GM23338 (cell line): ENCODE results near the gene C16orf86. TPM values are rescaled to one million over a fixed set of nuclear protein-coding genes. Genes with fewer than 3 reads are reported as not detected.

Source experiments
- ATAC-seq: fragments of 200-7000 bp; cut with Tn5 transposase; 3 replicates; pipeline ENCODE4 v1.9.1; 2020
- DNase-seq: peaks from one replicate; pipeline ENCODE4 v3.0.0-alpha.2; 2015; ENCODE audit warnings: low spot score
- H2AFZ ChIP-seq: fragments of 200-600 bp; sonication (generic); 2 replicates; pipeline ENCODE4 v1.8.0; 2016; ENCODE audit warnings: antibody characterized with exemption, mild to moderate bottlenecking, moderate library complexity
- H3F3A ChIP-seq: fragments of 200-600 bp; sonication (generic); replicated peaks from 2 replicates; pipeline ENCODE4 v1.8.0; 2017; ENCODE audit warnings: antibody characterized with exemption, mixed run types, low read depth
- H3K27ac ChIP-seq: fragments of 200-600 bp; sonication (generic); 2 replicates; pipeline ENCODE4 v1.6.1; 2016; ENCODE audit warnings: low read depth
- H3K27me3 ChIP-seq: fragments of 200-600 bp; sonication (generic); 2 replicates; pipeline ENCODE4 v1.8.0; 2016; ENCODE audit warnings: mild to moderate bottlenecking, mixed run types, moderate library complexity; ENCODE audit not compliant: insufficient read depth
- H3K36me3 ChIP-seq: fragments of 200-600 bp; sonication (generic); 2 replicates; pipeline ENCODE4 v1.8.0; 2016; ENCODE audit warnings: mild to moderate bottlenecking; ENCODE audit not compliant: insufficient read depth
- H3K4me1 ChIP-seq: fragments of 200-600 bp; sonication (generic); 2 replicates; pipeline ENCODE4 v1.8.0; 2016; ENCODE audit warnings: mild to moderate bottlenecking, moderate library complexity; ENCODE audit not compliant: insufficient read depth
- H3K4me2 ChIP-seq: fragments of 200-600 bp; sonication (generic); 2 replicates; pipeline ENCODE4 v1.7.1; 2017; ENCODE audit warnings: mixed run types
- H3K4me3 ChIP-seq: fragments of 200-600 bp; sonication (generic); 2 replicates; pipeline ENCODE4 v1.6.1; 2016; ENCODE audit warnings: mixed run types
- H3K79me2 ChIP-seq: fragments of 200-600 bp; sonication (generic); replicated peaks from 2 replicates; pipeline ENCODE4 v1.8.0; 2017; ENCODE audit warnings: mild to moderate bottlenecking; ENCODE audit not compliant: insufficient read depth
- H3K9me2 ChIP-seq: fragments of 200-600 bp; sonication (generic); 2 replicates; pipeline ENCODE4 v1.8.0; 2017; ENCODE audit not compliant: insufficient read depth
- H4K20me1 ChIP-seq: fragments of 200-600 bp; sonication (generic); replicated peaks from 2 replicates; pipeline ENCODE4 v1.8.0; 2017; ENCODE audit warnings: mild to moderate bottlenecking; ENCODE audit not compliant: insufficient read depth
- H3K27ac Mint-ChIP-seq: 2 replicates; pipeline ENCODE4 v1.8.0; 2020; ENCODE audit warnings: inconsistent platforms, mild to moderate bottlenecking, moderate library complexity, mixed read lengths
- H3K27me3 Mint-ChIP-seq: 3 replicates; pipeline ENCODE4 v1.8.0; 2022; ENCODE audit warnings: low read depth, mild to moderate bottlenecking, moderate library complexity, mixed read lengths, inconsistent platforms; ENCODE audit not compliant: insufficient read depth, poor library complexity
- H3K36me3 Mint-ChIP-seq: 3 replicates; pipeline ENCODE4 v1.8.0; 2021; ENCODE audit warnings: low read depth, mild to moderate bottlenecking, inconsistent platforms, moderate library complexity, mixed read lengths
- H3K4me1 Mint-ChIP-seq: 3 replicates; pipeline ENCODE4 v1.8.0; 2020; ENCODE audit warnings: mild to moderate bottlenecking, inconsistent platforms, mixed read lengths
- H3K4me3 Mint-ChIP-seq: 3 replicates; pipeline ENCODE4 v1.8.0; 2021; ENCODE audit warnings: moderate library complexity, mild to moderate bottlenecking, inconsistent platforms, mixed read lengths
- H3K9me3 Mint-ChIP-seq: 3 replicates; pipeline ENCODE4 v1.8.0; 2020; ENCODE audit warnings: moderate library complexity, mild to moderate bottlenecking, inconsistent platforms, mixed read lengths
- CREB1 ChIP-seq: fragments of 250-450 bp; sonication (Bioruptor Pico); IDR thresholded peaks from 2 replicates; pipeline ENCODE4 v1.5.0; 2020; ENCODE audit warnings: low read depth, mild to moderate bottlenecking, moderate library complexity
- EZH2 ChIP-seq: fragments of 200-600 bp; sonication (generic); IDR thresholded peaks from one replicate; pipeline ENCODE4 v1.8.0; 2017; ENCODE audit warnings: antibody characterized with exemption, mild to moderate bottlenecking, low read depth; ENCODE audit not compliant: unreplicated experiment
- EZH2phosphoT487 ChIP-seq: fragments of 200-600 bp; sonication (generic); IDR thresholded peaks from one replicate; pipeline ENCODE4 v1.8.1; 2018; ENCODE audit warnings: antibody characterized with exemption; ENCODE audit not compliant: unreplicated experiment
- NANOG ChIP-seq: IDR thresholded peaks from 2 replicates; pipeline ENCODE4 v1.6.1; 2016; ENCODE audit warnings: antibody characterized with exemption, borderline replicate concordance
- POLR2AphosphoS5 ChIP-seq: IDR thresholded peaks from 2 replicates; pipeline ENCODE4 v1.6.1; 2016; ENCODE audit warnings: antibody characterized with exemption, low read depth
- STAT1 ChIP-seq: IDR thresholded peaks from one replicate; pipeline ENCODE4 v1.6.1; 2016; ENCODE audit warnings: antibody characterized with exemption; ENCODE audit not compliant: unreplicated experiment
- ZNF114 ChIP-seq: fragments of 250-450 bp; sonication (Bioruptor Pico); IDR thresholded peaks from 2 replicates; pipeline ENCODE4 v1.5.0; 2020; ENCODE audit warnings: mild to moderate bottlenecking, moderate library complexity
- ZNF331 ChIP-seq: fragments of 250-450 bp; sonication (Bioruptor Pico); IDR thresholded peaks from 2 replicates; pipeline ENCODE4 v1.5.0; 2020; ENCODE audit warnings: low read depth, mild to moderate bottlenecking, moderate library complexity
- polyA plus RNA-seq: library from polyadenylated mRNA; unstranded; fragments of >200 nt; fragmentation: Nextera tagmentation; extraction: Ambion mirVana; gene quantifications from 2 replicates; pipeline ENCODE4 v1.2.1, GENCODE V29; 2016
- total RNA-seq: library from RNA; depleted of rRNA; stranded (reverse); fragments of >200 nt; shearing (Covaris generic); gene quantifications from 2 replicates; pipeline ENCODE4 v1.2.3, GENCODE V29; 2014
- TF ChIP-seq, protein P1 (sequence below): IDR thresholded peaks from 2 replicates; pipeline ENCODE4 v1.6.1; 2016; ENCODE audit warnings: antibody characterized with exemption
- TF ChIP-seq, protein P2 (sequence below), 2 experiments: fragments of 200-600 bp in 1 of 2; sonication (generic) in 1 of 2; conservative IDR thresholded peaks; 2 replicates each; pipeline versions ENCODE4 v1.5.1 to v1.6.1; 2016 to 2017; ENCODE audit warnings: antibody characterized with exemption in 2 of 2, low read depth in 2 of 2, mild to moderate bottlenecking in 2 of 2, moderate library complexity in 1 of 2

Gene C16orf86
- total and polyA plus RNA-seq, 2 experiments from 2014 or later = 0.87 to 1.1 TPM

GRCh38 chr16:67628216-67628615 is 38.4 kb upstream of the C16orf86 start:
- Histone ChIP-seq H3K4me3 (no peak overlapping the region), H3K9me2 (no peaks in the 10 kb centered on the region), H3K36me3 (peaks cover 45% of the 10 kb centered on the region), H4K20me1 (no peaks in the 10 kb centered on the region; the same call in 1 of the 2 replicates), H3K27me3 (no peaks in the 10 kb centered on the region), H3K4me2 (no peak overlapping the region), H3K4me1 (no peaks in the 10 kb centered on the region), H2AFZ (no peak overlapping the region), H3F3A (peaks cover 9% of the 10 kb centered on the region; the same call in 1 of the 2 replicates), H3K27ac (no peak overlapping the region), H3K79me2 (peaks cover 7% of the 10 kb centered on the region; the same call in 1 of the 2 replicates)
- Mint-ChIP-seq H3K36me3 (peaks cover 76% of the 10 kb centered on the region), H3K4me3 (no peak overlapping the region), H3K27ac (no peak overlapping the region), H3K27me3 (peaks cover 2% of the 10 kb centered on the region), H3K9me3 (no peaks in the 10 kb centered on the region), H3K4me1 (no peaks in the 10 kb centered on the region)
- no peak for ATAC-seq
- DNase-seq = no peak
- TF ChIP-seq EZH2phosphoT487 (no peak), POLR2AphosphoS5 (no peak), STAT1 (no peak), ZNF331 (CRISPR knock-in tag) (no peak), CREB1 (CRISPR knock-in tag) (no peak), NANOG (no peak), EZH2 (no peak)
- TF ChIP-seq, protein P1, sequence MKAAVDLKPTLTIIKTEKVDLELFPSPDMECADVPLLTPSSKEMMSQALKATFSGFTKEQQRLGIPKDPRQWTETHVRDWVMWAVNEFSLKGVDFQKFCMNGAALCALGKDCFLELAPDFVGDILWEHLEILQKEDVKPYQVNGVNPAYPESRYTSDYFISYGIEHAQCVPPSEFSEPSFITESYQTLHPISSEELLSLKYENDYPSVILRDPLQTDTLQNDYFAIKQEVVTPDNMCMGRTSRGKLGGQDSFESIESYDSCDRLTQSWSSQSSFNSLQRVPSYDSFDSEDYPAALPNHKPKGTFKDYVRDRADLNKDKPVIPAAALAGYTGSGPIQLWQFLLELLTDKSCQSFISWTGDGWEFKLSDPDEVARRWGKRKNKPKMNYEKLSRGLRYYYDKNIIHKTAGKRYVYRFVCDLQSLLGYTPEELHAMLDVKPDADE = no peak
- TF ChIP-seq, protein P2, sequence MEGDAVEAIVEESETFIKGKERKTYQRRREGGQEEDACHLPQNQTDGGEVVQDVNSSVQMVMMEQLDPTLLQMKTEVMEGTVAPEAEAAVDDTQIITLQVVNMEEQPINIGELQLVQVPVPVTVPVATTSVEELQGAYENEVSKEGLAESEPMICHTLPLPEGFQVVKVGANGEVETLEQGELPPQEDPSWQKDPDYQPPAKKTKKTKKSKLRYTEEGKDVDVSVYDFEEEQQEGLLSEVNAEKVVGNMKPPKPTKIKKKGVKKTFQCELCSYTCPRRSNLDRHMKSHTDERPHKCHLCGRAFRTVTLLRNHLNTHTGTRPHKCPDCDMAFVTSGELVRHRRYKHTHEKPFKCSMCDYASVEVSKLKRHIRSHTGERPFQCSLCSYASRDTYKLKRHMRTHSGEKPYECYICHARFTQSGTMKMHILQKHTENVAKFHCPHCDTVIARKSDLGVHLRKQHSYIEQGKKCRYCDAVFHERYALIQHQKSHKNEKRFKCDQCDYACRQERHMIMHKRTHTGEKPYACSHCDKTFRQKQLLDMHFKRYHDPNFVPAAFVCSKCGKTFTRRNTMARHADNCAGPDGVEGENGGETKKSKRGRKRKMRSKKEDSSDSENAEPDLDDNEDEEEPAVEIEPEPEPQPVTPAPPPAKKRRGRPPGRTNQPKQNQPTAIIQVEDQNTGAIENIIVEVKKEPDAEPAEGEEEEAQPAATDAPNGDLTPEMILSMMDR (conservative IDR thresholded peaks at IDR 0.05; ENCODE audit: low read depth in 2 of 2) = no peak

DNA sequence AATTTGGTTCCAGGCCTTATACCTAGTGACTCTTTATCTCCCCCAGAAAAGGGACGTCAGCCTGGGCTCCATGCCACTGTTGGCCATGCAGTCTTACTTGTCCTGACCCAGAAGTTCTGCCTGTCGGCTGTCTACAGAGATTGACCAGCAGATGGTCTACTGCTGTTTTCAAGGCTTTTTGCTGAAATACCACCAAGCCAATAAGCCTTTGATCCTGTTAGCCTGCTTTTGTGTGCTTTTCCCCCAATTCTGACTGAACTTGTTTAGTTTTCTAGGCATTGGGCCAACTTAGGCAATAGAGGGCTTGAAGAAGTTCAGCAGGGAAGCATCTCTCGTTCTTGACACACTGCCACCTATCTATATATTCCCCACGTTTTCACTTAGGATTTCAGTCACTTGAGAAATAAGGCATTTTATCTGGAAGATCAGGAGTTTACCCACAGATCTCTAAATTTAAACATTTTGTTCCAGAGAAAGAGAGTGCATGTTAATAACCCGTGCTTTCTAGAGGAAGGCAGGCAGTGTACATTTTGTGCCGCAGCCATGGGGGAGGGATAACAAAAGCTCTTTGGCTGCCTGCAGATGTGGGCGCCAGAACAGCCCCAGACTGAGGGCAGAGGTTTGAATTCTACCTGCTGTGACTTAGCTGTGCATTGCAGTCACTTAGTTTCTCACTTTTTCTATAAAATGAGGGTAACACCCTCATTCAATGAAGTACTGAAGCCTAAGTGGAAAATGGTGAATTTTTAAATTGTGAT is 34.0 kb upstream of the C16orf86 start:
- Mint-ChIP-seq H3K36me3 (peaks cover 73% of the 10 kb centered on the region), H3K27me3 (peaks cover 2% of the 10 kb centered on the region), H3K4me1 (no peaks in the 10 kb centered on the region), H3K9me3 (no peaks in the 10 kb centered on the region), H3K4me3 (no peak overlapping the region), H3K27ac (no peak overlapping the region)
- TF ChIP-seq, protein P2 (conservative IDR thresholded peaks at IDR 0.05; ENCODE audit: low read depth in 2 of 2) = no peak
- TF ChIP-seq ZNF114 (CRISPR knock-in tag) (no peak), POLR2AphosphoS5 (no peak), NANOG (no peak)
- Histone ChIP-seq H3K79me2 (peaks cover 7% of the 10 kb centered on the region; the same call in 1 of the 2 replicates), H2AFZ (no peak overlapping the region), H3F3A (peaks cover 3% of the 10 kb centered on the region; the same call in 1 of the 2 replicates), H4K20me1 (no peaks in the 10 kb centered on the region; the same call in 1 of the 2 replicates), H3K4me1 (no peaks in the 10 kb centered on the region), H3K9me2 (no peaks in the 10 kb centered on the region), H3K27me3 (no peaks in the 10 kb centered on the region), H3K36me3 (peaks cover 45% of the 10 kb centered on the region), H3K4me3 (no peak overlapping the region), H3K27ac (no peak overlapping the region), H3K4me2 (no peak overlapping the region)
- no peak for ATAC-seq
- no peak for DNase-seq
